ENCODE results near the gene KLHL22. TPM values are rescaled to one million over a fixed set of nuclear protein-coding genes. Genes with fewer than 3 reads are reported as not detected.
"Not testable (repeated sequence)": the region's sequence is repeated elsewhere in the genome, so short reads cannot be mapped to it uniquely, and the experiment has no call there.

Gene KLHL22
- total and polyA plus RNA-seq, 2 donors (not counting 1 experiment from before 2014, with no cell fraction given) = 17.4 to 35.3 TPM

DNA sequence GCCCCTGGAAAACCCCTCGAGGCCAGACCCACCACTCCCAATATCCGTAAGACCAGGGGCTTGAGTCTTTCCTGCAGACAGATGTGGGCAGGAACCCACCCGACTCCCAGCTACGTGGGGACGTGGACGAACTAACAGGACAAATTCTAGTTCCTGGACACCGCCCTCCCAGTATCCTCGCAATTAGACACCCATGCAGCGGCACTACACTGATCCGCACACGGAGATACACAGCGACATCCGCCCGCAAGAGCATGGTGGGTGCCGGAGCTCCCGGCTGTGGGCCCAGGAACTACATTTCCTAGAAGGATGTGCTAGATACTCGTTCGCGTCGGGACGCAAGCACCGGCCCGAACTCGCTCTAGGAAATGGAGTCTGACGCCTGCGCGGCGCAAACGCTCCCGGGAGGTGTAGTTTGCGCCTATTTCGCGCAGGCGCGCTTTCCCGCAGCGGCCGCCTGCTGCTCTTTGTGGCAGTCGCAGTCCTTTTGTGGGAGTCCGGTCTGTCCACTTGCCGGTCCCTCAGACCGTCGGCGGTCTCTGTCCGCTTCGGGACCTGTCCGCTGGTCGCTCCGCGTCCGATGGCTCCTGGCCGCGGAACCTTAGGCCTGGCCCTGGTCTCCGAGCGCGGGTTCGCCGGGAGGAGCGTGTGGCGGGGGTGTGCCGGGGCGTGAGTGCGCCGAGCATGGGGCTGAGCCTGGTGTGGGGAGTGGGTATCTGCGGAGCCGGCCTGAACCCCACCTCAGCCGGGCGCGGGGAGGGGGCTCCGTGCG lies 101.7 kb downstream of the KLHL22 start, which contains the start of gene ZNF74:
Gene ZNF74 (plus strand): TSS at position 447 of the 772 bp plus-strand sequence. CDS start 478 bp downstream, outside the sequence.
- TF ChIP-seq EZH2 (IDR thresholded peaks at IDR 0.05; ENCODE audit: low read length, missing control alignments) = no peak
- TF ChIP-seq, protein P1, sequence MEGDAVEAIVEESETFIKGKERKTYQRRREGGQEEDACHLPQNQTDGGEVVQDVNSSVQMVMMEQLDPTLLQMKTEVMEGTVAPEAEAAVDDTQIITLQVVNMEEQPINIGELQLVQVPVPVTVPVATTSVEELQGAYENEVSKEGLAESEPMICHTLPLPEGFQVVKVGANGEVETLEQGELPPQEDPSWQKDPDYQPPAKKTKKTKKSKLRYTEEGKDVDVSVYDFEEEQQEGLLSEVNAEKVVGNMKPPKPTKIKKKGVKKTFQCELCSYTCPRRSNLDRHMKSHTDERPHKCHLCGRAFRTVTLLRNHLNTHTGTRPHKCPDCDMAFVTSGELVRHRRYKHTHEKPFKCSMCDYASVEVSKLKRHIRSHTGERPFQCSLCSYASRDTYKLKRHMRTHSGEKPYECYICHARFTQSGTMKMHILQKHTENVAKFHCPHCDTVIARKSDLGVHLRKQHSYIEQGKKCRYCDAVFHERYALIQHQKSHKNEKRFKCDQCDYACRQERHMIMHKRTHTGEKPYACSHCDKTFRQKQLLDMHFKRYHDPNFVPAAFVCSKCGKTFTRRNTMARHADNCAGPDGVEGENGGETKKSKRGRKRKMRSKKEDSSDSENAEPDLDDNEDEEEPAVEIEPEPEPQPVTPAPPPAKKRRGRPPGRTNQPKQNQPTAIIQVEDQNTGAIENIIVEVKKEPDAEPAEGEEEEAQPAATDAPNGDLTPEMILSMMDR (conservative IDR thresholded peaks at IDR 0.05 in 1 of 2, IDR thresholded peaks at IDR 0.05 in 1 of 2; ENCODE audit: low read depth in 1 of 2, low read length in 2 of 2) = no peak
- H3K79me2 ChIP-seq (ENCODE audit: control insufficient read depth, insufficient read depth, low read length) = peaks cover 3% of the 10 kb centered on the region
- H3K27ac ChIP-seq (ENCODE audit: insufficient read depth, low read length) = peak within 1 kb of the TSS; percentile 65
- H3K4me3 ChIP-seq (replicated peaks in 1 of 4; ENCODE audit: control extremely low read depth in 1 of 4, insufficient read depth in 1 of 4, low read depth in 3 of 4, low read length in 4 of 4) = peak within 1 kb of the TSS; percentile 66 to 78 (median 76)
- no peaks in the 10 kb centered on the region for H4K20me1 ChIP-seq (ENCODE audit: control insufficient read depth, extremely low read depth, insufficient read depth, low read length)
- H2AFZ ChIP-seq (ENCODE audit: low read length) = peak within 1 kb of the TSS; percentile 98
- H3K4me2 ChIP-seq (ENCODE audit: extremely low read depth, insufficient read depth, low read length) = peak within 1 kb of the TSS; percentile 79
- peaks cover 3% of the 10 kb centered on the region for H3K27me3 ChIP-seq (ENCODE audit: control insufficient read depth, insufficient read depth, low read length)
- no peaks in the 10 kb centered on the region for H3K4me1 ChIP-seq (ENCODE audit: control insufficient read depth, extremely low read depth, insufficient read depth, low read length)
- H3K9me3 ChIP-seq (ENCODE audit: control insufficient read depth, insufficient read depth, low read depth, low read length) = no peaks in the 10 kb centered on the region
- H3K9ac ChIP-seq (ENCODE audit: insufficient read depth, low read length) = peak within 1 kb of the TSS; percentile 68
- DNase-seq (ENCODE audit: low read depth in 2 of 2) = peak; percentile 92 to 94
- H3K36me3 ChIP-seq (ENCODE audit: control insufficient read depth, insufficient read depth, low read length) = no peaks in the 10 kb centered on the region

DNA sequence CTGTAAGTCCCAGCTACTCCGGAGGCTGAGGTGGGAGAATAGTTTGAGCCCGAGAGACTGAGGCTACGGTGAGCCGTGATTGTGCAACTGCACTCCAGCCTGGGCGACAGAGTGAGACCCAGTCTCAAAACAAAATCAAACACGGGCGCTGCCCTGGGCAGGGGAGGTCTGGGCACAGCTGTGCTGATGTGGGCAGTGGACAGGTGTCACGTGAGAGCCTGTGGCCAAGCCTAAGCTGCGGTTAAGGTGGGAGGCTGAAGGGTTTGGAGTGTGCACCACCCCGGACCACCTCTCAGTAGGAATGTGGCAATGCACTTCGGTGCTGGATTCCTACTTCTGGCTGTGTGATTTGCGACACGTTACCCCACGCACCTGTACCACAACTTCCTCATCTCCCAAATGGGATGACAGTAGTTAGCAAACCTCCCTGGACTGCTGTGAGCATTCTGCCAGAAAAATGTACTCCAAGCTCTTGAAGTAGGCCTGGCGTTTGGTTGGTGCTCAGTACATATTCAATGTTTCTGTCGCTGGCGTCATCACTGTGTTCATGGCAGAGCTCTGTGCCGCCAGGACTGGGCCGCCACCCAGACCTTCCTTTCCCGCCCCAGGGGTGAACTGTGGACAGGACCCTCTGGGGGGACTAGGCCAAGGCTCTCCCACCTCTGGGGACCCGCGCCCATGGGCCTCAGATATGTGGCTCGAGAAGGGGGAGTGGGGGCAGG lies 102.5 kb downstream of the KLHL22 start:
- H3K4me3 ChIP-seq (replicated peaks in 1 of 4; ENCODE audit: control extremely low read depth in 1 of 4, insufficient read depth in 1 of 4, low read depth in 3 of 4, low read length in 4 of 4) = peak overlapping the region in 3 of 4 experiments; percentile 66 to 78 (median 74)
- H3K36me3 ChIP-seq (ENCODE audit: control insufficient read depth, insufficient read depth, low read length) = no peaks in the 10 kb centered on the region
- no peaks in the 10 kb centered on the region for H4K20me1 ChIP-seq (ENCODE audit: control insufficient read depth, extremely low read depth, insufficient read depth, low read length)
- no peak for DNase-seq (ENCODE audit: low read depth in 2 of 2)
- H3K79me2 ChIP-seq (ENCODE audit: control insufficient read depth, insufficient read depth, low read length) = peaks cover 3% of the 10 kb centered on the region
- peak overlapping the region; percentile 79 for H3K4me2 ChIP-seq (ENCODE audit: extremely low read depth, insufficient read depth, low read length)
- H3K4me1 ChIP-seq (ENCODE audit: control insufficient read depth, extremely low read depth, insufficient read depth, low read length) = no peaks in the 10 kb centered on the region
- H2AFZ ChIP-seq (ENCODE audit: low read length) = peak overlapping the region; percentile 98
- H3K27ac ChIP-seq (ENCODE audit: insufficient read depth, low read length) = no peak overlapping the region
- H3K9me3 ChIP-seq (ENCODE audit: control insufficient read depth, insufficient read depth, low read depth, low read length) = no peaks in the 10 kb centered on the region
- TF ChIP-seq, protein P1 (conservative IDR thresholded peaks at IDR 0.05 in 1 of 2, IDR thresholded peaks at IDR 0.05 in 1 of 2; ENCODE audit: low read depth in 1 of 2, low read length in 2 of 2) = no peak
- TF ChIP-seq EZH2 (IDR thresholded peaks at IDR 0.05; ENCODE audit: low read length, missing control alignments) = no peak
- peaks cover 3% of the 10 kb centered on the region for H3K27me3 ChIP-seq (ENCODE audit: control insufficient read depth, insufficient read depth, low read length)
- H3K9ac ChIP-seq (ENCODE audit: insufficient read depth, low read length) = peak overlapping the region; percentile 68

DNA sequence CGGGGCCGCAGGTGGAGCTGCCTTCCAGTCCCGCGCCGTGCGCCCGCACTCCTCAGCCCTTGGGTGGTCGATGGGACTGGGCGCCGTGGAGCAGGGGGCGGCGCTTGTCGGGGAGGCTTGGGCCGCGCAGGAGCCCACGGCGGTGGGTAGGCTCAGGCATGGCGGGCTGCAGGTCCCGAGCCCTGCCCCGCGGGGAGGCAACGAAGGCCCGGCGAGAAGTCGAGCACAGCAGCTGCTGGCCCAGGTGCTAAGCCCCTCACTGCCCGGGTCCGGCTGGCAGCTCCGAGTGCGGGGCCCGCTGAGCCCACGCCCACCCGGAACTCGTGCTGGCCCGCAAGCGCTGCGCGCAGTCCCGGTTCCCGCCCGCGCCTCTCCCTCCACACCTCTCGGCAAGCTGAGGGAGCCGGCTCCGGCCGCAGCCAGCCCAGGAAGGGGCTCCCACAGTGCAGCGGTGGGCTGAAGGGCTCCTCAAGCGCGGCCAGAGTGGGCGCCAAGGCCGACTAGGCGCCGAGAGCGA lies 103.2 kb downstream of the KLHL22 start:
- H3K4me1 ChIP-seq (ENCODE audit: control insufficient read depth, extremely low read depth, insufficient read depth, low read length); H2AFZ ChIP-seq (ENCODE audit: low read length); H3K9ac ChIP-seq (ENCODE audit: insufficient read depth, low read length); H3K4me2 ChIP-seq (ENCODE audit: extremely low read depth, insufficient read depth, low read length); H3K27ac ChIP-seq (ENCODE audit: insufficient read depth, low read length); H3K36me3 ChIP-seq (ENCODE audit: control insufficient read depth, insufficient read depth, low read length); H3K9me3 ChIP-seq (ENCODE audit: control insufficient read depth, insufficient read depth, low read depth, low read length); H4K20me1 ChIP-seq (ENCODE audit: control insufficient read depth, extremely low read depth, insufficient read depth, low read length); H3K79me2 ChIP-seq (ENCODE audit: control insufficient read depth, insufficient read depth, low read length); DNase-seq (ENCODE audit: low read depth in 2 of 2); H3K4me3 ChIP-seq (replicated peaks in 1 of 4; ENCODE audit: control extremely low read depth in 1 of 4, insufficient read depth in 1 of 4, low read depth in 3 of 4, low read length in 4 of 4); H3K27me3 ChIP-seq (ENCODE audit: control insufficient read depth, insufficient read depth, low read length): not testable (repeated sequence)

Other genes with a start within 250 kb of the KLHL22 start
- 0.26 and 0.99 TPM in 2 replicates for gene RTN4R, start 227.5 kb downstream of the KLHL22 start, total RNA-seq
- 0.33 and 2.0 TPM in 2 replicates for gene RTN4R, start 227.5 kb downstream of the KLHL22 start, polyA plus RNA-seq
- gene DGCR6L, start 175.7 kb downstream of the KLHL22 start, total RNA-seq = 51.1 and 53.2 TPM in 2 replicates
- 26.2 and 42.7 TPM in 2 replicates for gene DGCR6L, start 175.7 kb downstream of the KLHL22 start, polyA plus RNA-seq
- gene ZNF74, start 101.6 kb downstream of the KLHL22 start, total RNA-seq = 12.3 and 13.0 TPM in 2 replicates
- 2.5 and 4.2 TPM in 2 replicates for gene ZNF74, start 101.6 kb downstream of the KLHL22 start, polyA plus RNA-seq
- gene SCARF2, start 58.0 kb downstream of the KLHL22 start, total RNA-seq = 12.8 and 14.5 TPM in 2 replicates
- gene SCARF2, start 58.0 kb downstream of the KLHL22 start, polyA plus RNA-seq = 8.1 and 10.6 TPM in 2 replicates
- gene MED15, start 11.8 kb upstream of the KLHL22 start, total RNA-seq = 15.7 and 28.6 TPM in 2 replicates
- gene MED15, start 11.8 kb upstream of the KLHL22 start, polyA plus RNA-seq = 28.6 and 37.9 TPM in 2 replicates